ENCODE data around the gene MFAP5. TPM values are rescaled to one million over a fixed set of nuclear protein-coding genes. Genes with fewer than 3 reads are reported as not detected.
A peak's percentile ranks its signal among the peaks of the same experiment; 100 is the strongest.

Gene MFAP5
- total RNA-seq, 1 experiment from 2014 or later, result 0.26 TPM

DNA sequence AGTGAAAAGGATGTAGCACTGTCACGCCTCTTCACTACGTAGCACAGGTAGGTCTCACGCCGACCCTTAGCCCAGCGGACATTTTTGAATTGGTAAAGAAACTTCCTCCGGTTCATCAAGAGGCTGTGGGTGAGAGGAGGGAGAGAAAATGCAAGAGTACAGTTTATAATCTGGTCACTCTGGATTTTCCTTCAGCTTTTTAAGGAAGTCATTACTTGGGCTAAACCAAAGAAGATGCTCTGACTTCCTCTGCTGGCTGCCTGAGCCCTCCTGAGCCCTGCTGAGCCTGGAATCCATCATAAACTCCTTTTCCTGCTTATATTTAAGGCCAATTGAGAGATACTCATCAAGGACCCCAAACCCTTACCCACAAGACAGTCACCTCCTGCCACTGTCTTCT, 55.7 kb downstream of the MFAP5 start:
- H4K8ac ChIP-seq (replicated peaks; ENCODE audit: insufficient read length, low read depth, low read length), result no peak overlapping the region
- no peaks in the 10 kb centered on the region for H3K27me3 ChIP-seq (ENCODE audit: insufficient read depth, low read length)
- H3K9me3 ChIP-seq (ENCODE audit: control insufficient read depth, low read depth, low read length), result no peaks in the 10 kb centered on the region
- no peak overlapping the region for H3K27ac ChIP-seq (ENCODE audit: insufficient read length, low read depth, low read length)
- Mint-ChIP-seq H3K27me3 (ENCODE audit: low read depth) (peaks cover 1% of the 10 kb centered on the region; the same call in 1 of the 2 replicates), H3K36me3 (ENCODE audit: insufficient read depth in 1 of 3, low read depth in 3 of 3) (no peaks in the 10 kb centered on the region; a peak in 2 of 7 replicates), H3K27ac (no peak overlapping the region), H3K9me3 (no peaks in the 10 kb centered on the region), H3K4me1 (peaks cover 27 to 32% of the 10 kb centered on the region in 2 experiments), H3K4me3 (no peak overlapping the region)
- H3K79me2 ChIP-seq (ENCODE audit: insufficient read depth, low read length), result no peaks in the 10 kb centered on the region
- no peak for TF ChIP-seq CTCF (conservative IDR thresholded peaks at IDR 0.05)
- no peak overlapping the region for H3K56ac ChIP-seq (ENCODE audit: insufficient read length, low read depth, low read length)
- H3K14ac ChIP-seq (ENCODE audit: insufficient read depth, low read length), result no peak overlapping the region
- H2BK20ac ChIP-seq (ENCODE audit: low read depth, low read length, poor library complexity, severe bottlenecking), result no peak overlapping the region
- H3K4me2 ChIP-seq (ENCODE audit: insufficient read depth, insufficient read length, low read length), result no peak overlapping the region
- H3T11ph ChIP-seq (ENCODE audit: low read length), result no peak overlapping the region
- H4K91ac ChIP-seq (ENCODE audit: insufficient read length, low read depth, low read length), result no peak overlapping the region
- no peak overlapping the region for H2AFZ ChIP-seq (ENCODE audit: low read length)
- H3K79me1 ChIP-seq (ENCODE audit: insufficient read depth, low read depth, low read length, poor library complexity, severe bottlenecking), result no peaks in the 10 kb centered on the region
- no peak overlapping the region for H2BK12ac ChIP-seq (ENCODE audit: insufficient read length, low read depth, low read length)
- H2BK5ac ChIP-seq (ENCODE audit: insufficient read length, low read length), result no peak overlapping the region
- no peak overlapping the region for H4K5ac ChIP-seq (ENCODE audit: insufficient read length, low read depth, low read length)
- no peak overlapping the region for H2BK15ac ChIP-seq (ENCODE audit: low read depth, low read length)
- no peak overlapping the region for H3K9ac ChIP-seq (ENCODE audit: extremely low read depth, insufficient read length, low read length)
- H3K23me2 ChIP-seq (ENCODE audit: insufficient read length, low read depth, low read length, poor library complexity, severe bottlenecking), result no peaks in the 10 kb centered on the region
- H3K4ac ChIP-seq (ENCODE audit: low read depth, low read length), result no peak overlapping the region
- H3K18ac ChIP-seq (ENCODE audit: insufficient read length, low read depth, low read length), result no peak overlapping the region
- WGBS (ENCODE audit: extremely low coverage, insufficient read length, low lambda C conversion rate), result no CpG with 5 or more reads among the region's 6 CpGs
- peaks cover 2% of the 10 kb centered on the region; the same call in 1 of the 2 replicates for H3K4me1 ChIP-seq (ENCODE audit: insufficient read depth, low read length)
- peak; percentile 23 for DNase-seq
- no peak overlapping the region for H2AK5ac ChIP-seq (ENCODE audit: insufficient read length, low read length)
- H2BK120ac ChIP-seq (ENCODE audit: low read depth, low read length, poor library complexity, severe bottlenecking), result no peak overlapping the region
- no peaks in the 10 kb centered on the region for H4K20me1 ChIP-seq (ENCODE audit: control insufficient read depth, insufficient read depth, insufficient read length)
- no peak overlapping the region for H3K23ac ChIP-seq (ENCODE audit: insufficient read length, low read depth, low read length)
